NB4 (cell line): Measurements from ENCODE around the gene TNFRSF1B.

Experiments
- MYC ChIP-seq: IDR thresholded peaks from 2 replicates; pipeline ENCODE4 v1.6.1; 2011; ENCODE audit warnings: low read depth, low read length
- POLR2A ChIP-seq: IDR thresholded peaks from 2 replicates; pipeline ENCODE4 v1.6.1; 2011; ENCODE audit warnings: mild to moderate bottlenecking; ENCODE audit not compliant: insufficient read length; ENCODE audit errors: extremely low read depth
- TF ChIP-seq, protein P1 (sequence below): IDR thresholded peaks from one replicate; pipeline ENCODE4 v1.5.1; 2012; ENCODE audit warnings: low read depth, low read length
- TF ChIP-seq, protein P2 (sequence below): IDR thresholded peaks from 2 replicates; pipeline ENCODE4 v1.6.1; 2011; ENCODE audit warnings: low read depth, low read length

DNA sequence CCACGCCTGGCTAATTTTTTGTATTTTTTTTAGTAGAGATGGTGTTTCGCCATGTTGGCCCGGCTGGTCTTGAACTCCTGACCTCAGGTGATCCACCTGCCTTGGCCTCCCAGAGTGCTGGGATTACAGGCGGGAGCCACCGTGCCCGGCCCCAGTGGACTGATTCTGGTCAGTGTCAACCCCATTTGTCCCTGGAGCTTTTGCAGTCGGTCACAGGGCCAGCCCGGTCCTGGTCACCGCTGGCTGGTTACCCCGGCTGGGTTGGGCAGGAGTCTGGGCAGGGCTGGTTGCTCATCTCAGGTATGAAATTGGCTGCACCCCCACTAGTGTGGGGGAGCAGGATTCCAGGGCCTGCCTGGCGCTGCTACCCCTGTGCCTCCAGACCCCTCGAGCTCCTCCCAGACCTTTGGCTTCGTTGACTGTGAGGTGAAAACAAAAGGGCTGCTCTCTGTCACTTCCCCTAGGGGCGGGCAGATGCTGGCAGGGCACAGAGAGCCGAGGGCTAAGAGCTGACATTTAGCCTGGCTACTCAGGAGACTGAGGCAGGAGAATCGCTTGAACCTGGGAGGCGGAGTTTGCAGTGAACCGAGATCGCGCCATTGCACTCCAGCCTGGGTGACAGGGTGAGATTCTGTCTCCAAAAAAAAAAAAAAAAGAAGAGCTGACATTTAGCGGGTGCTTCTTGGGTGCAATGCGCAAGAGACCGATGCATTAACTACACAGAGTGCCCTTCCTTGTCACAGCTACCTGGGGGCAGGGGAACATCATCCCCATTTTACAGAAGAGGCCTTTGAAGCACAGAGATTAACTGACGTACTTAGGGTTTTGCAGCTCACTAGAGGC, 10.6 kb downstream of the TNFRSF1B start:
- TF ChIP-seq, protein P1, sequence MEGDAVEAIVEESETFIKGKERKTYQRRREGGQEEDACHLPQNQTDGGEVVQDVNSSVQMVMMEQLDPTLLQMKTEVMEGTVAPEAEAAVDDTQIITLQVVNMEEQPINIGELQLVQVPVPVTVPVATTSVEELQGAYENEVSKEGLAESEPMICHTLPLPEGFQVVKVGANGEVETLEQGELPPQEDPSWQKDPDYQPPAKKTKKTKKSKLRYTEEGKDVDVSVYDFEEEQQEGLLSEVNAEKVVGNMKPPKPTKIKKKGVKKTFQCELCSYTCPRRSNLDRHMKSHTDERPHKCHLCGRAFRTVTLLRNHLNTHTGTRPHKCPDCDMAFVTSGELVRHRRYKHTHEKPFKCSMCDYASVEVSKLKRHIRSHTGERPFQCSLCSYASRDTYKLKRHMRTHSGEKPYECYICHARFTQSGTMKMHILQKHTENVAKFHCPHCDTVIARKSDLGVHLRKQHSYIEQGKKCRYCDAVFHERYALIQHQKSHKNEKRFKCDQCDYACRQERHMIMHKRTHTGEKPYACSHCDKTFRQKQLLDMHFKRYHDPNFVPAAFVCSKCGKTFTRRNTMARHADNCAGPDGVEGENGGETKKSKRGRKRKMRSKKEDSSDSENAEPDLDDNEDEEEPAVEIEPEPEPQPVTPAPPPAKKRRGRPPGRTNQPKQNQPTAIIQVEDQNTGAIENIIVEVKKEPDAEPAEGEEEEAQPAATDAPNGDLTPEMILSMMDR: no peak
- TF ChIP-seq POLR2A (no peak), MYC (no peak)
- TF ChIP-seq, protein P2, sequence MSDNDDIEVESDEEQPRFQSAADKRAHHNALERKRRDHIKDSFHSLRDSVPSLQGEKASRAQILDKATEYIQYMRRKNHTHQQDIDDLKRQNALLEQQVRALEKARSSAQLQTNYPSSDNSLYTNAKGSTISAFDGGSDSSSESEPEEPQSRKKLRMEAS: no peak
